ENCODE data around the gene TMC2.
"Not testable (repeated sequence)": the region's sequence is repeated elsewhere in the genome, so short reads cannot be mapped to it uniquely, and the experiment has no call there.

The TMC2 gene, protein sequence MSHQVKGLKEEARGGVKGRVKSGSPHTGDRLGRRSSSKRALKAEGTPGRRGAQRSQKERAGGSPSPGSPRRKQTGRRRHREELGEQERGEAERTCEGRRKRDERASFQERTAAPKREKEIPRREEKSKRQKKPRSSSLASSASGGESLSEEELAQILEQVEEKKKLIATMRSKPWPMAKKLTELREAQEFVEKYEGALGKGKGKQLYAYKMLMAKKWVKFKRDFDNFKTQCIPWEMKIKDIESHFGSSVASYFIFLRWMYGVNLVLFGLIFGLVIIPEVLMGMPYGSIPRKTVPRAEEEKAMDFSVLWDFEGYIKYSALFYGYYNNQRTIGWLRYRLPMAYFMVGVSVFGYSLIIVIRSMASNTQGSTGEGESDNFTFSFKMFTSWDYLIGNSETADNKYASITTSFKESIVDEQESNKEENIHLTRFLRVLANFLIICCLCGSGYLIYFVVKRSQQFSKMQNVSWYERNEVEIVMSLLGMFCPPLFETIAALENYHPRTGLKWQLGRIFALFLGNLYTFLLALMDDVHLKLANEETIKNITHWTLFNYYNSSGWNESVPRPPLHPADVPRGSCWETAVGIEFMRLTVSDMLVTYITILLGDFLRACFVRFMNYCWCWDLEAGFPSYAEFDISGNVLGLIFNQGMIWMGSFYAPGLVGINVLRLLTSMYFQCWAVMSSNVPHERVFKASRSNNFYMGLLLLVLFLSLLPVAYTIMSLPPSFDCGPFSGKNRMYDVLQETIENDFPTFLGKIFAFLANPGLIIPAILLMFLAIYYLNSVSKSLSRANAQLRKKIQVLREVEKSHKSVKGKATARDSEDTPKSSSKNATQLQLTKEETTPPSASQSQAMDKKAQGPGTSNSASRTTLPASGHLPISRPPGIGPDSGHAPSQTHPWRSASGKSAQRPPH

DNA sequence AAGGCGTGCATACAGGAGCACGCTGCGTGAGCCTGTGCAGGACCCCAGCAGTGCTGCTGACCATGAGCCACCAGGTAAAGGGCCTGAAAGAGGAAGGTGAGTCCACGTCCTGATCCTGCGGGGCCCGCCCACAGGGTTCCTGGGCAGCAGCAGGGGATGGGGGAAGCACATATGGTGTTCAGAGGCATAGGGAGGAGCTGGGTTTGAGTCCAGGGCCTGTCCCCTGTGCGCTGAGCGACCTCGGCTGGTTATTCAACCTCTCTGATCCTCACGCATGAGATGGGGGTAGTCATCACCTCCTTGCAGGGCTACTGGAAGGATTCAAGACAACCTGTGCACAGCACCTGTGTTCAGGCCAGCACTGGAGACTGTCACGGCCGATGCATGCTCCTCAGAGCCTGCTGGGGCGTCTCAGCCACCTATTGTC, at the start of gene TMC2:
Gene TMC2 (plus strand): TSS at position 14 of the 427 bp plus-strand sequence. CDS start 49 bp downstream, at position 63.
- no peak for DNase-seq

DNA sequence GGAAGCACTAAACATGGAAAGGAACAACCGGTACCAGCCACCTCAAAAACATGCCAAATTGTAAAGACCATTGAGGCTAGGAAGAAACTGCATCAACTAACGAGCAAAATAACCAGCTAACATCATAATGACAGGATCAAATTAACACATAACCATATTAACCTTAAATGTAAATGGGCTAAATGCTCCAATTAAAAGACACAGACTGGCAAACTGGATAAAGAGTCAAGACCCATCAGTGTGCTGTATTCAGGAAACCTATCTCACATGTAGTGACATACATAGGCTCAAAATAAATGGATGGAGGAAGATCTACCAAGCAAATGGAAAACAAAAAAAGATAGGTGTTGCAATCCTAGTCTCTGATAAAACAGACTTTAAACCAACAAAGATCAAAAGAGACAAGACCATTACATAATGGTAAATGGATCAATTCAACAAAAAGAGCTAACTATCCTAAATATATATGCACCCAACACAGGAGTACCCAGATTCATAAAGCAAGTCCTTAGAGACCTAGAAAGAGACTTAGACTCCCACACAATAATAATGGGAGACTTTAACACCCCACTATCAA, 33.5 kb upstream of the TMC2 start:
- DNase-seq = not testable (repeated sequence)

DNA sequence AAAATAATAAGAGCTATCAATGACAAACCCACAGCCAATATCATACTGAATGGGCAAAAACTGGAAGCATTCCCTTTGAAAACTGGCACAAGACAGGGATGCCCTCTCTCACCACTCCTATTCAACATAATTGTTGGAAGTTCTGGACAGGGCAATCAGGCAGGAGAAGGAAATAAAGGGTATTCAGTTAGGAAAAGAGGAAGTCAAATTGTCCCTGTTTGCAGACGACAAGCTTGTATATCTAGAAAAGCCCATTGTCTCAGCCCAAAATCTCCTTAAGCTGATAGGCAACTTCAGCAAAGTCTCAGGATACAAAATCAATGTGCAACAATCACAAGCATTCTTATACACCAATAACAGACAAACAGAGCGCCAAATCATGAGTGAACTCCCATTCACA, 31.6 kb upstream of the TMC2 start:
- not testable (repeated sequence) for DNase-seq

DNA sequence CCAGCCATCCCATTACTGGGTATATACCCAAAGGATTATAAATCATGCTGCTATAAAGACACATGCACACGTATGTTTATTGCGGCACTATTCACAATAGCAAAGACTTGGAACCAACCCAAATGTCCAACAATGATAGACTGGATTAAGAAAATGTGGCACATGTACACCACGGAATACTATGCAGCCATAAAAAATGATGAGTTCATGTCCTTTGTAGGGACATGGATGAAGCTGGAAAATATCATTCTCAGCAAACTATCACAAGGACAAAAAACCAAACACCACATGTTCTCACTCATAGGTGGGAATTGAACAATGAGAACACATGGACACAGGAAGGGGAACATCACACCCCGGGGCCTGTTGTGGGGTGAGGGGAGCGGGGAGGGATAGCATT, 29.9 kb upstream of the TMC2 start:
- not testable (repeated sequence) for DNase-seq

DNA sequence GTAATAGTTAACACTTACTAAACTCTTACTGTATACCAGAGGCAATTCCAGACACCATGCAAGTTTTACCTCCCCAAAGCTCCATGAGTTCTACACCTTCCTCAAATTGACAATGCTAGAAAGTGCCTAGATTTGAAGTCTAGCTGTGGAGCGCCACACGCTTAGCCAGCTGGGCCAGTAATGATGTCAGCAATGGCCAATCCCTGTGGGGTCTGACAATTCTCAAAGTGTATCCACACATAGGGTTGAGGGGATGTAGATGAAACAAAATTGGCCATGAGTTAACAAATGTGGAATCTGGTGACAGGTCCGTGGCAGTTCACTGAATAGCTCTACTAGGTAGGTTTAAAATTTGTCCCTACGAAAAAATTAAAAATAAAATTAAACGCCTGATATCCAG, 28.9 kb upstream of the TMC2 start:
- no peak for DNase-seq

DNA sequence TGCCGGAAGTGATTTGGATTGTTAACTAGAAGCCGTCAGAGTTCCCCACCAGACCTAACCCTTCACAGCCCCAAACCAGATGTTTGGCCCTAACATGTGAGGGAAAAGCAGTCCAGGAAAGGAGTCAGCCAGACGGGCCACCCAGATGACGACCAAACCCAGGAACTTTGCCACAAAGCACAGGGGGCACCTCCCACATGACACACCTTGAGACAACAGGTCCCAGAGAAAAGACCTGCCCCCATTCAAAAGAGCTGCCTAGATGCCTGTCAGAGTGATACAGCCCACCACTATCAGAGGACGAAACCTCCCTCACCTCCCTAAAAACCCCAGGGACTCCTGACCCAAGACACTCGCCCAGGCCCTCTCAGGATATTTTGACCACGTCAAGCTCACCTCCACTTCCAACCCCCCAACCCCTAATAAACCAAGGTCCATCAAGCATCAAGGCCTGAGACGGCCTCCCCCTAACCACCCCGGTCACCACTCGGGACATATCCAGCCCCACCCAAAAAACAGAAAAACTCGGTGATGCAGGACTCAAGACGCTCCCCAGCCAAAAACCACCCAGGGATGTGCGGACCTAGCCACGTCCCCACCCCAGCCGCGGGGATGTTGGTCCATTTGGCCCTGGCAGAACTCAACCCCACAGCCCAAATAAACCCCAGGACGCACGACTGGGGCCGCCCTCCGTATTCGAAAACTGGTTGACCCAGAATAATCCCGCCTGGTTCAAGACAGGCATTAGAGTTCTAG, 28.3 kb upstream of the TMC2 start:
- no peak for DNase-seq

DNA sequence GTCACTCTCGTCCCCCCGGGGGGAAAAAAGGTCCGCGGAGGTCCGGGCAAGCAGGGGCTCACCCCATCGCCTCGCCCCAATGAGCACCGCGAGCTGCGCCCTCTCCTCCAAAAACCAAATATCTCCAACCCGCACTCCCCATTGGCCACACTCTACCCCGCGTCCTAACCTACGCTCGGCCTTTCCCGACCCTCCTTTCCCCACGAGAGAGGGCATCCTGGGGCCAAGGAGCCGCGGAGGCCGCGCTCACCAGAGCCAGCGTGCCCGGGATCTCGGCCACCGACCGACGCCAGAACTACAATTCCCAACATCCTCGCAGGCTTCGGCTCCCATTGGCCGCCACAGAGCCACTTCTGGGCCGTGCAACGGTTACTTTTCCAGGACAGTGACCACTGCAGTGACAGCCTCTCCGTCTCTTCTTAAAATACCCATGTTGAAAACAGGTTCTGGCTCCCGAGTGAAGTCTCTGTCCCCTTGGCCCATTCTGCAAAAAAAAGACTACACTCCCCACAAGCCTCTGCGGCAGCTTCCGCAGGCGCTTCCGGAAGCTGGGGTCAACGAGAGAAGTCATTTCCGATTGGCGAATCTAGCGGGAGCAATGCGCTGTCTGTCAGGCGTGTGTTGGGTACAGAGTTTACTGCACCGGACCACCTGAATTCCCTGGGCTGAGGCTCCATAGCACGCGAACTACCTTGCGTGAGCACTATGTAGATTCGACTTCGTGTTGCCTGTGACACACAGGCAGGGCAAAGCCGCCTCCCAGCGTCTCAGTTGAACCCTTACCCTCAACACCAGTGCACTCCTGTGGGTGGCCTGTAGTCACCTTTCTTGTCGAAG, 27.5 kb upstream of the TMC2 start, which contains the start of gene ZNF343:
Gene ZNF343 (minus strand): TSS at position 285 of the 837 bp plus-strand sequence. CDS start 15,020 bp downstream, outside the sequence.
- peak; percentile 76 for DNase-seq

DNA sequence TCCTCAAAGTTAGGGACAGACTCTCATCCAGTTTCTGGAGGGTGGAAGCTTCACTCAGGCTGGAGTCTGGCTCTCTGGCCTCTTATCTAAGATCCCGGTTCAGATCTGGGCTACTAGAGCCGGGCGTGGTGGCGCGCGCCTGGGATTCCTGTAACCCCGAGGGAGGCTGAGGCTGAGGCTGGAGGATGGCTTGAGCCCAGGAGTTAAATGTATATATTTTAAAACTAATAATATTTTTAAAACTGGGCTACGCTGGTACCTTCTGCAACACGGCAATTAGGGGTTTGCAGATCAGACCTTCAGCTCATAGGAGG, 26.9 kb upstream of the TMC2 start:
- no peak for DNase-seq

DNA sequence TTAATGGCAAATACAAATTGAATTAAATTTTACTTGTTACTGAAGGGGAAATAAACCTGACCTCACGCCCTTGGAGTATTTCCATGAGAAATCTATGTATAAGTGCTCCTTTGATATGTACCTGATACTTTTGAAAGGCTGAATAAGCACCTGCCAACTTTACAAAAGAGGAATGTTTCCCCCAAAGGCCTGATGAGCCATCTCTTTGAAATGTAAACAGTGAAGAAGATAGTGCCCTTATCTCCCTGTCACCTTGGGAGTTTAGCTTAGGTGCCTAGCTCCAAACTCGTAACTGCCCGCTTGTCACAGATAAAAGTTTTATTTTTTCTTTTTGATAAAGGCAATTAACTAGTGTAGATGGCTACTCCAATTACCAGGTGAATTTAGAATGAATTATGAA, 26.6 kb upstream of the TMC2 start:
- DNase-seq = no peak

DNA sequence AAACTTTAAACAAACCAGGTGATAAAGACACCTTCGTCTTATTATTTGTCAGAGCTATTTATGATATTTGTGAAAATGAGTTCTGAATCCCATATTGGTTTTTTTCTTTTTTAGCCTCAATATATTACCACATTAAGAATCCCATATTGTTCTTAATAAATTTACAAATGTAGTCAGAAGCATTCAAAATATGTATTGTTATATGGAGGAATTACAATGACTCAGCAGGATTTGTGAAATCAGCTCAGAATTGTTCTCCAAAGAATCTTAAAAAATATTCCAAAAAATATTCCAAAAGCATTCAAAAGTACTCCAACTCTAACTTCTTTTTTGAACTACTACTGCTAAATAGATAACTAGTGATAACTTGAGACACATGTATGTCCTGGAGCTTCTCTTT, 21.2 kb upstream of the TMC2 start:
- no peak for DNase-seq

DNA sequence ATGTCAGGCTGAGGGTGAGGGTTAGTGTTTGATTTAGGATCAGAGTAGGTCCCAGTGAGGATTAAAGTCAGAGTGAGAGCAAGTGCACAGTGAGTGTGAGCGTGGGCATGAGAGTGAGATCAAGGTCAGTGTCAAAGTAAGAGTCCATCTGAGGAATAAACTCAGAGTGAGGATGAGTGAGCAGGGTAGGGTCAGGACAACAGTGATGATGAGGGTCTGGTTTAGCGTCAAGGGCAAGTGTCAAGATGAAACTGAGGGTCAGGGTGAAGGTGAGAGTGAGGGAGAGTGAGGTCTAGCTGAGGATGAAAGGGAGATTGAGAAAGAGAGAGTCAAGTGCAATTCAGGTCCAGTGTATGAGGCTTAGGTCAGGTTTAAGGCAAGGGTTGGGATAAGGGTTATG, 20.0 kb upstream of the TMC2 start:
- DNase-seq = no peak

DNA sequence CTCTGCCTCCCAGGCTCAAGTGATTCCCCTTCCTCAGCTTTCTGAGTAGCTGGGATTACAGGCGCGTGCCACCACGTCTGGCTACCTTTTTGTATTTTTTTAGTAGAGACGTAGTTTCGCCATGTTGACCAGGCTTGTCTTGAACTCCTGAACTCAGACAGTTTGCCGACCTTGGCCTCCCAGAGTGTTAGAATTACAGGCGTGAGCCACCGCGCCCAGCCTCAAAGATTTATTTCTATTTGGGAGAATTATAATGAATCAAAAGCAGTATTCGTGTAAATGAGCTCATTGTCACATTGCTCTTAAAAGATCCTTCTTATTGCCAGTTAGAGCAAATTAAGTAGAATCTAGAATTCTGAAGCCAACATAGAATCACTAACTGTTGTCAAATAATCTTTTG, 18.3 kb upstream of the TMC2 start:
- no peak for DNase-seq

DNA sequence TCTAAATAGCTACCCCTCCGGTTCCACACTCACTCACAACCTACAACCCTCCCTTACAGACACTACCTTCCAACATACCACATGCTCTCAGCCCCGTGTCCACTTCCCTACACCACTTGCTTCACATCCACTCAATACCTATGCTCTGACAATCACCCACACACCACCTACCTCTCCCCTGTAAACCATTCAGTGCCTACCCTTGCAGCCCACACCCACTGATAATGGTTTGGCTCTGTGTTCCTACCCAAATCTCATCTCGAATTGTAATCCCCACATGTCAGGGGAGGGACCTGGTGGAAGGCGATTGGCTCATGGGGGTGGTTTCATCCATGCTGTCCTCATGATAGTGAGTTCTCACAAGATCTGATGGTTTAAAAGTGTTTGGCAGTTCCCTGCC, 17.8 kb upstream of the TMC2 start:
- DNase-seq = no peak

DNA sequence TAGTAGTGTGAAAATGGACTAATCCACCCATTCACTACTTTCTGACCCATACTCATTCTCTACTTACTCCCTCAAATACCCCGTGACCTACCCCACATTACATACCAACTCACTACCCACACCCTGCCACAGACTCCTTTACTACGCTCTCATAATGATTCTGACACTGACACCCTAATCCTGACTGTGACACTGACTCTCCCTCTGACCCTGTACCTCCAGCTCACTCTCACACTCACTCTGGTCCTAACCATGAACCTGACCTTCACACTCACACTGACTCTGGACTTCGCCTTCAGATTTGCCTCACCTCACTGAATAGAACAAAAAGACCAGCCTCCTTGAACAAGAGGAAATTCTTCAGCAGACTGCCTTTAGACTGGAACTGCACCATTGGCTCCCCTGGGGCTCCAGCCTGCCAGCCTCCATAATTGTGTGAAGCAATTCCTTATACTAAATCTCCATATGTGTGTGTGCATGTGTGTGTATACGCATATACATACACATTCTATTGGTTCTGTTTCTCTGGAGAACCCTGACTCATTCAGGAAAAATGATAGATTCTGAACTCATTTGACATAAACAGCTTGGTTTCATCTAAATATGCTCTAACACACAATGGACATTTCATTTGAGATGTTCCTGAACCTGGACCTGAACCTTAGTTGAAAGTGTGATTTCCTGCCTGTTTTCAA, 17.1 kb upstream of the TMC2 start:
- no peak for DNase-seq

DNA sequence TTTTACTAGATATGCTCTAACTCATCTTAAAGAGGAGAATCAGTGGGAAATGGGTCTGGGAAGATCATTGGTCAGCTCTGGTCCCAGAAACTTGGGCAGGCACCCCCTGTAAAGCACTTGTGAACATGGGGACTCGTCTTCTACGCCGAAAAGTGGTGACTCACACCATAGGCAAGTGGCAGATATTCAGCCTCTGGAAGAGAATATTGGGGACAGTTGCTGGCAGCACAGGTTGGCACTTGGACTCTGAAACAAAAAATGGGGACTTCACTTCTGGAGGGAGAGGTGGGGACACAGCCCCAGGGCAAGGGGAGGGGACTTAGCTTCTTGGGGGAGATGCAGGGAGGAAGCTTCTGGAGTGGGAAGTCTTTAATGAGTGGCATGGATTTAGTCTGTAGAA, 15.8 kb upstream of the TMC2 start:
- DNase-seq = no peak

DNA sequence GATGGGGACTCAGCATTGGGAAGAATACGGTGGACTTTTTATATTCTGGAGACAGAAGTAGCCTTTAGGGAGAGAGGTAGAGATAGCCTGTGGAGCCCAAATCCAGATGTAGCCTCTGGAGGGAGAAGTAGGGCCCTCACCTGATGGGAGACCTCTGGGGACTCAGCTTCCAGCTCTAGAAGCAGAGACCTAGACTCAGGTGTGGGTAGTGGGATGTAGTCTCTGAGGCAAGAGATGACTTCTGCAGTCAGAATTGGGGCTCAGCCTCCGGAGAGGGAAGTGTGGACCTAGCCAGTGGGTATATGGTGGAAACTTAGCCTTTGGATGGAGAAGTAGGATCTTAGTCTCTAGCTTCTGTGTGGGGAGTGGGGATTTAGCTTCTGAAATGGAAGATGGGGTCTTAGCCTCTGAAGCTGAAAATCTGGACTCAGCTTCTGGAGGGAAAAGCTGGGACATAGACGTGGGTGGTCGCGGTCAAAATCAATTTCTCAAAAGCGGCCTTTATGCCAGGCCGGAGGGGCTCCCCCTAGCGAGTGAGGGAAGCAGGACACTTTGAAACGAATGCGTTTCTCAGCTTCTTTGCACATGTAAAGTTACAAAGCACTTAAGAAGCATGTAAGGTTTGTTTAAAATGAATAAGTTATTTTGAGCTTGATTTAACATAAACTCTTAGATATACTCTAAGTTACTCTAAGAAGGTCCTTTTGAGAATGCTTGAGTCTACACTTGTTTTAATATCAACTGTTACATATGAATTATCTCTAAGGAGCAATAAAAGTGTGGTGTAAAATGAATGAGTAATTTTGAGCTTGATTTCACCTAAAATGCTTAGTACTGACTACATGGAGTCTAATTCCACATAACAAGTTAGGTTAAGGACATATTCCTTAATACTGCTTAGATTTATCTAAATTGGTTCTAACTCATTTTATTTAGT, 14.7 kb upstream of the TMC2 start:
- peak; percentile 67 for DNase-seq

DNA sequence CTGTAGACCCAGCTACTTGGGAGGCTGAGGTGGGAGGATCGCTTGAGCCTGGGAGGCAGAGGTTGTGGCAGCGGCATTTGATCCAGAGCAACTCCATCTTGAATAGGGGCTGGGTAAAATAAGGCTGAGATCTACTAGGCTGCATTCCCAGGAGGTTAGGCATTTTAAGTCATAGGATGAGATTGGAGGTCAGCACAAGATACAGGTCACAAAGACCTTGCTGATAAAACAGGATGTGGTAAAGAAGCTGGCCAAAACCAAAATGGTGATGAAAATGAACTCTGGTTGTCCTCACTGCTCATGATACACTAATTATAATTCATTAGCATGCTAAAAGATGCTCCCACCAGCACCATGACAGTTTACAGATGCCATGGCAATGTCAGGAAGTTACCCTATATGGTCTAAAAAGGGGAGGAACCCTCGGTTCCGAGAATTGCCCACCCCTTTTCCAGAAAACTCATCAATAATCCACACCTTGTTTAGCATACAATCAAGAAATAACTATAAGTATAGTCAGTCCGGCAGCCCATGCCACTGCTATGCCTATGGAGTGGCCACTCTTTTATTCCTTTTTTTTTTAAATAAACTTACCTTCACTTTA, 13.4 kb upstream of the TMC2 start:
- not testable (repeated sequence) for DNase-seq

DNA sequence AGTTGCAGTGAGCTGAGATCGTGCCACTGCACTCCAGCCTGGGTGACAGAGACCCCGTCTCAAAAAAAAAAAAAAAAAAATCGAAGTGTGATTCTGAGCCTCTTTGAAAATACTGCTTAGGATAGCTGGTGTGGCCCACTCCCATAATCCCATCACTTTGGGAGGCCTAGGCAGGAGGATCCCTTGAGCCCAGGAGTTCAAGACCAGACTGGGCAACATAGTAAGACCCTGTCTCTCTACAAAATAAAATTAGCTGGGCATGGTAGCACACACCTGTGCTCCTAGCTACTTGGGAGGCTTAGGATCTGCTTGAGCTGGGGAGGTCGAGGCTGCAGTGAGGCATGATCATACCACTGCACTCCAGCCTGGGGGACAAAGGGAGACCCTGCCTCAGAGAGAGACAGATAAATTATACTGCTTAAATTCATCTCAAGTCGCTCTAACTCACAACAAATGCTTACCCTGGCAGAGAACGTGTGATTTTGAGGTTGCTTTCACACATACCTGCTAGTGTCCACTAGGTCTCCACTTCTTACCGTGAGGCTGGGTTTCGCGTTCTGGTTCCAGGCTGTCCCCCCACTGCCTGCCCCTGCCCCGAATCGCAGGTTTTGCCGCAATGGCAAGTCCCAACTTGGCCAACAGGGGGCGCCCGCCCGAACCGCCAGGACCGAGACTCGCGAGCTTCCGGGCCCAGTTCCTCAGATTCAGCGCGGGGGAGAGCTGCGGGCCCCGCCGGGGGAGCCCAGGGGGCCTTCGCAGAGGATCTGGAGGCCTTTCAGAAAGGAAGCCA, 12.3 kb upstream of the TMC2 start:
- peak; percentile 83 for DNase-seq

All from CD4-positive, alpha-beta T cell treated with Interleukin-4 for 4 hours (primary cell).